SK-N-SH (cell line): ENCODE data around the gene KCND3. TPM values are rescaled to one million over a fixed set of nuclear protein-coding genes. Genes with fewer than 3 reads are reported as not detected.

ENCODE experiments used
- CTCF ChIA-PET: fragments of 300-600, 350-600 bp; formaldehyde crosslinking; extraction: SDS; loops from one replicate; lab custom pipeline; 2021; lab: Yijun Ruan, JAX
- POLR2A ChIA-PET: fragments of 350-600 bp; sonication (Branson Sonifier 250); formaldehyde crosslinking; extraction: SDS; loops from one replicate; lab custom pipeline; 2020; ENCODE audit warnings: antibody characterized with exemption, inconsistent platforms; lab: Yijun Ruan, JAX
- DNase-seq: peaks from one replicate; pipeline ENCODE4 v3.0.0; 2012
- H2AFZ ChIP-seq: fragments of 200-600 bp; sonication (generic); 2 replicates; pipeline ENCODE4 v1.8.1; 2016; ENCODE audit warnings: antibody characterized with exemption, mild to moderate bottlenecking, low read depth
- H3F3A ChIP-seq: fragments of 200-600 bp; sonication (generic); replicated peaks from 2 replicates; pipeline ENCODE3; 2016; ENCODE audit warnings: antibody characterized with exemption, mild to moderate bottlenecking; ENCODE audit not compliant: insufficient read depth
- H3K27ac ChIP-seq, 2 experiments: fragments of 200-500 bp in 1 of 2; fragments of 200-600 bp in 1 of 2; sonication (Bioruptor generic) in 1 of 2; sonication (generic), shearing (Covaris generic) in 1 of 2; 2 replicates each; pipeline versions ENCODE4 v1.5.1 to v1.6.1; 2014 to 2016; ENCODE audit warnings: low read depth in 2 of 2, inconsistent platforms in 1 of 2, low read length in 1 of 2, mild to moderate bottlenecking in 1 of 2, mixed read lengths in 1 of 2
- H3K27me3 ChIP-seq: fragments of 200-600 bp; sonication (generic), shearing (Covaris generic); 2 replicates; pipeline ENCODE4 v1.6.1; 2016; ENCODE audit warnings: mixed run types; ENCODE audit not compliant: insufficient read depth
- H3K36me3 ChIP-seq, 2 experiments: fragments of 200-500 bp in 1 of 2; fragments of 200-600 bp in 1 of 2; sonication (Bioruptor generic) in 1 of 2; sonication (generic) in 1 of 2; replicated peaks in 1 of 2; 2 replicates each; pipeline versions ENCODE3 to v1.5.1; 2014 to 2016; ENCODE audit warnings: low read length in 1 of 2, mild to moderate bottlenecking in 1 of 2; ENCODE audit not compliant: insufficient read depth in 2 of 2, control insufficient read depth in 1 of 2
- H3K4me1 ChIP-seq, 2 experiments: fragments of 200-500 bp in 1 of 2; fragments of 200-600 bp in 1 of 2; sonication (Bioruptor generic) in 1 of 2; sonication (generic), shearing (Covaris generic) in 1 of 2; 2 replicates each; pipeline versions ENCODE4 v1.5.1 to v1.6.1; 2014 to 2016; ENCODE audit warnings: low read depth in 1 of 2, low read length in 1 of 2, mixed run types in 1 of 2; ENCODE audit not compliant: insufficient read depth in 2 of 2, control insufficient read depth in 1 of 2
- H3K4me2 ChIP-seq: fragments of 200-600 bp; sonication (generic), shearing (Covaris generic); 2 replicates; pipeline ENCODE4 v1.6.1; 2017; ENCODE audit warnings: mixed run types
- H3K4me3 ChIP-seq, 2 experiments: fragments of 200-500 bp in 1 of 2; fragments of 200-600 bp in 1 of 2; sonication (Bioruptor generic) in 1 of 2; sonication (generic), shearing (Covaris generic) in 1 of 2; 2 replicates each; pipeline versions ENCODE4 v1.5.1 to v1.8.1; 2014 to 2016; ENCODE audit warnings: low read depth in 2 of 2, inconsistent platforms in 1 of 2, low read length in 1 of 2, mild to moderate bottlenecking in 1 of 2, mixed read lengths in 1 of 2, moderate library complexity in 1 of 2
- H3K79me2 ChIP-seq: fragments of 200-600 bp; sonication (generic); 2 replicates; pipeline ENCODE4 v1.8.1; 2017; ENCODE audit warnings: mild to moderate bottlenecking; ENCODE audit not compliant: insufficient read depth
- H3K9ac ChIP-seq: fragments of 200-600 bp; sonication (generic); 2 replicates; pipeline ENCODE4 v1.6.1; 2017; ENCODE audit warnings: mixed run types
- H3K9me2 ChIP-seq: fragments of 200-600 bp; sonication (generic); 2 replicates; pipeline ENCODE4 v1.6.1; 2017; ENCODE audit warnings: mixed run types
- H3K9me3 ChIP-seq: fragments of 200-600 bp; sonication (generic); 2 replicates; pipeline ENCODE4 v1.6.1; 2017; ENCODE audit warnings: mixed run types, mild to moderate bottlenecking, moderate library complexity
- H4K20me1 ChIP-seq: fragments of 200-600 bp; sonication (generic); 2 replicates; pipeline ENCODE4 v1.6.1; 2017; ENCODE audit warnings: mild to moderate bottlenecking, mixed run types; ENCODE audit not compliant: insufficient read depth
- CHD2 ChIP-seq: fragments of 150-350 bp; IDR thresholded peaks from 2 replicates; pipeline ENCODE4 v1.6.1; 2018; ENCODE audit warnings: low read length; ENCODE audit not compliant: partially characterized antibody
- EP300 ChIP-seq, 2 experiments: IDR thresholded peaks; 2 replicates each; pipeline versions ENCODE4 v1.4.0 to v1.6.1; 2012; ENCODE audit warnings: borderline replicate concordance in 1 of 2, low read depth in 1 of 2, low read length in 1 of 2
- EZH2phosphoT487 ChIP-seq: fragments of 200-600 bp; sonication (generic); IDR thresholded peaks from 2 replicates; pipeline ENCODE4 v1.6.1; 2017; ENCODE audit warnings: low read depth, mixed run types, mild to moderate bottlenecking, antibody characterized with exemption, moderate library complexity, borderline replicate concordance
- FOSL2 ChIP-seq: IDR thresholded peaks from 2 replicates; pipeline ENCODE4 v1.4.0; 2012; ENCODE audit warnings: low read depth, mild to moderate bottlenecking, moderate library complexity, borderline replicate concordance
- FOXJ3 ChIP-seq: sonication (generic); formaldehyde crosslinking; IDR thresholded peaks from 2 replicates; pipeline ENCODE4 v1.5.1; 2020; ENCODE audit warnings: mild to moderate bottlenecking, missing genetic modification reagents
- FOXM1 ChIP-seq: IDR thresholded peaks from 2 replicates; pipeline ENCODE4 v1.4.0; 2012; ENCODE audit warnings: low read depth, mild to moderate bottlenecking
- GATA2 ChIP-seq: sonication (generic); formaldehyde crosslinking; IDR thresholded peaks from 2 replicates; pipeline ENCODE4 v1.5.0; 2020; ENCODE audit warnings: mild to moderate bottlenecking, missing genetic modification reagents
- IRF3 ChIP-seq: fragments of 150-350 bp; IDR thresholded peaks from 2 replicates; pipeline ENCODE4 v1.6.1; 2016; ENCODE audit warnings: mild to moderate bottlenecking, low read depth, low read length
- JUND ChIP-seq: IDR thresholded peaks from 2 replicates; pipeline ENCODE4 v1.4.0; 2012
- MEF2A ChIP-seq: IDR thresholded peaks from 2 replicates; pipeline ENCODE4 v1.4.0; 2012; ENCODE audit warnings: low read depth, borderline replicate concordance
- MXI1 ChIP-seq: IDR thresholded peaks from 2 replicates; pipeline ENCODE4 v1.6.1; 2012; ENCODE audit warnings: mild to moderate bottlenecking, low read depth, low read length, improper control_type of control experiment
- NFIC ChIP-seq: IDR thresholded peaks from 2 replicates; pipeline ENCODE4 v1.4.0; 2012; ENCODE audit warnings: borderline replicate concordance
- NRF1 ChIP-seq: IDR thresholded peaks from 2 replicates; pipeline ENCODE4 v1.6.1; 2012; ENCODE audit warnings: low read depth, mild to moderate bottlenecking, low read length
- PBX3 ChIP-seq: IDR thresholded peaks from 2 replicates; pipeline ENCODE4; 2012
- POLR2AphosphoS5 ChIP-seq: IDR thresholded peaks from 2 replicates; pipeline ENCODE4 v1.6.1; 2012; ENCODE audit warnings: low read depth, low read length
- SIN3A ChIP-seq: IDR thresholded peaks from 2 replicates; pipeline ENCODE4 v1.6.1; 2012; ENCODE audit warnings: low read depth, mild to moderate bottlenecking, low read length, moderate library complexity, borderline replicate concordance
- SMC3 ChIP-seq: IDR thresholded peaks from 2 replicates; pipeline ENCODE4 v1.6.1; 2012; ENCODE audit warnings: low read depth, low read length, improper control_type of control experiment
- TAF1 ChIP-seq: IDR thresholded peaks from 2 replicates; pipeline ENCODE4 v1.6.1; 2012; ENCODE audit warnings: low read depth, mild to moderate bottlenecking, low read length, moderate library complexity, borderline replicate concordance
- TCF12 ChIP-seq: IDR thresholded peaks from 2 replicates; pipeline ENCODE4 v1.4.0; 2012
- USF1 ChIP-seq: IDR thresholded peaks from 2 replicates; pipeline ENCODE4 v1.4.0; 2012; ENCODE audit warnings: low read depth, borderline replicate concordance
- USF2 ChIP-seq: fragments of 150-350 bp; IDR thresholded peaks from 2 replicates; pipeline ENCODE4 v1.6.1; 2017; ENCODE audit warnings: antibody characterized with exemption, low read length, low read depth, borderline replicate concordance
- YY1 ChIP-seq: IDR thresholded peaks from 2 replicates; pipeline ENCODE4 v1.4.0; 2012; ENCODE audit warnings: low read depth, mild to moderate bottlenecking
- WGBS: methylation state at CpG from one replicate; pipeline ENCODE4 v1.1.6; 2017; ENCODE audit warnings: low lambda C conversion rate; 5-methylcytosine and 5-hydroxymethylcytosine counted together
- polyA plus RNA-seq, 3 experiments: library from polyadenylated mRNA; depleted of rRNA; stranded (reverse); fragments of >200 nt; gene quantifications; 2 replicates each; pipeline ENCODE4 v1.2.3, GENCODE V29; 2012

The KCND3 gene
- polyA plus RNA-seq, 1 of the 3 experiments (the other 2 are of a cell fraction): not detected

GRCh38 chr1:111729271-111729921 lies 260.1 kb downstream of the KCND3 start:
- CTCF ChIA-PET: interaction anchor here (2.4 to 2.7 kb wide), 2 partner anchors 10 to 15 kb away, joined by 7 to 18 read pairs; partner anchors contain the start of gene INKA2
- Histone ChIP-seq H3K4me1 (no peaks in the 10 kb centered on the region), H4K20me1 (no peaks in the 10 kb centered on the region), H3K9ac (no peak overlapping the region), H3K27ac (no peak overlapping the region), H3F3A (no peaks in the 10 kb centered on the region), H3K4me3 (no peak overlapping the region), H3K79me2 (no peaks in the 10 kb centered on the region), H3K27me3 (no peaks in the 10 kb centered on the region), H3K9me3 (no peaks in the 10 kb centered on the region), H2AFZ (no peak overlapping the region), H3K4me2 (no peak overlapping the region), H3K9me2 (no peaks in the 10 kb centered on the region), H3K36me3 (no peaks in the 10 kb centered on the region)
- WGBS: 69% methylated on average over 5 of the region's 8 CpGs
- POLR2A ChIA-PET: no interaction called here
- TF ChIP-seq EZH2phosphoT487 (no peak), FOXJ3 (CRISPR knock-in tag) (no peak), CHD2 (no peak), JUND (no peak), FOSL2 (no peak), PBX3 (no peak), MXI1 (no peak), USF1 (no peak), IRF3 (no peak)
- DNase-seq: no peak

GRCh38 chr1:111727056-111727455 lies 262.4 kb downstream of the KCND3 start:
- H3K9me3 ChIP-seq: no peaks in the 10 kb centered on the region
- H3K9me2 ChIP-seq: no peaks in the 10 kb centered on the region
- WGBS: 70% methylated on average over 9 of the region's 18 CpGs
- TF ChIP-seq TCF12 (no peak), NRF1 (no peak), SIN3A (no peak), FOXM1 (no peak), SMC3 (no peak), USF2 (no peak), EZH2phosphoT487 (no peak), YY1 (no peak), NFIC (no peak), PBX3 (no peak), MEF2A (no peak), EP300 (IDR thresholded peaks at IDR 0.05; ENCODE audit: borderline replicate concordance in 1 of 2, low read depth in 1 of 2, low read length in 1 of 2) (no peak), GATA2 (CRISPR knock-in tag) (no peak), FOXJ3 (CRISPR knock-in tag) (no peak), POLR2AphosphoS5 (no peak), FOSL2 (no peak), TAF1 (no peak), CHD2 (no peak)
- TF ChIP-seq, all 33 proteins: peak for 0
- H3K4me1 ChIP-seq: no peaks in the 10 kb centered on the region
- no peaks in the 10 kb centered on the region for H3K27me3 ChIP-seq
- POLR2A ChIA-PET: no interaction called here
- H3K4me2 ChIP-seq: no peak overlapping the region
- H3K36me3 ChIP-seq: no peaks in the 10 kb centered on the region
- no peak overlapping the region for H3K27ac ChIP-seq
- H3K9ac ChIP-seq: no peak overlapping the region
- H3F3A ChIP-seq: no peaks in the 10 kb centered on the region
- H3K79me2 ChIP-seq: no peaks in the 10 kb centered on the region
- H4K20me1 ChIP-seq: no peaks in the 10 kb centered on the region
- DNase-seq: no peak
- H2AFZ ChIP-seq: no peak overlapping the region
- CTCF ChIA-PET: interaction anchor here (1.7 to 2.7 kb wide), 4 partner anchors 12 to 219 kb away, joined by 5 to 18 read pairs (median 8); no protein-coding TSS in a partner anchor
- H3K4me3 ChIP-seq: no peak overlapping the region
